Measurements from ENCODE around the gene PCIF1.

PCIF1 gene

DNA sequence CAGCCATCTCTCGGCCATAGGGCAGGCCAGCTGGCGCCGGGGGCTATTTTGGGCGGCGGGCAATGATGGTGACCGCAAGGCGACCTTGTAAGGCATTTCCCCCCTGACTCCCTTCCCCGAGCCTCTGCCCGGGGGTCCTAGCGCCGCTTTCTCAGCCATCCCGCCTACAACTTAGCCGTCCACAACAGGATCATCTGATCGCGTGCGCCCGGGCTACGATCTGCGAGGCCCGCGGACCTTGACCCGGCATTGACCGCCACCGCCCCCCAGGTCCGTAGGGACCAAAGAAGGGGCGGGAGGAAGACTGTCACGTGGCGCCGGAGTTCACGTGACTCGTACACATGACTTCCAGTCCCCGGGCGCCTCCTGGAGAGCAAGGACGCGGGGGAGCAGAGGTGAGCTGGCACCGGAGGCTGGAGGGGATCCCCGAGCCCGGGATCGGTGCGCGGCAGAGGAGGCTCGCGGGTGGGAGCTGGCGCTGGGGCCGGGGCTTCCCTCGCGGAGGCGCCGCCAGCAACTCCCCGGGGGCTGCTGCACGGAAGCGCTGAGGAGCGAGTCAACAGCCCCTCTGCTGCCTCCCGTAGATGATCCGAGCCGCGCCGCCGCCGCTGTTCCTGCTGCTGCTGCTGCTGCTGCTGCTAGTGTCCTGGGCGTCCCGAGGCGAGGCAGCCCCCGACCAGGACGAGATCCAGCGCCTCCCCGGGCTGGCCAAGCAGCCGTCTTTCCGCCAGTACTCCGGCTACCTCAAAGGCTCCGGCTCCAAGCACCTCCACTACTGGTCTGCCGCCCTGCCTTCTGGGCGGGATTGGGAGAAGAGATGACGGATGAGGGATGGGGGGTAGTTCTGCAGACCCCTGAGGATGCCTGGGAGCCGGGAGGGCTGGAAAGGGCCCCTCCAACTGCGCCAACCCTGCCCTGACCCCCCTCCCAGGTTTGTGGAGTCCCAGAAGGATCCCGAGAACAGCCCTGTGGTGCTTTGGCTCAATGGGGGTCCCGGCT is 43.2 kb upstream of the PCIF1 start, which contains the start of the genes CTSA and NEURL2:
Gene CTSA (plus strand): TSS at position 351 of the 999 bp plus-strand sequence. CDS start 234 bp downstream, at position 585.
Gene NEURL2 (minus strand): TSS at position 224 of the 999 bp plus-strand sequence. CDS start 217 bp downstream, at position 7.
- H3K4me1 ChIP-seq (ENCODE audit: control insufficient read depth in 1 of 2, insufficient read depth in 1 of 2, low read depth in 1 of 2, low read length in 1 of 2) = peaks cover 41 to 46% of the 10 kb centered on the region in 2 experiments
- H3K27me3 ChIP-seq = no peaks in the 10 kb centered on the region
- no peaks in the 10 kb centered on the region for H3K9me3 ChIP-seq
- TF ChIP-seq CTCF (IDR thresholded peaks at IDR 0.05) = no peak
- H3K36me3 ChIP-seq = peaks cover 36% of the 10 kb centered on the region
- peak within 1 kb of the TSS; percentile 88 for H3K27ac ChIP-seq
- peak within 1 kb of the TSS; percentile 91 to 94 for H3K4me3 ChIP-seq (ENCODE audit: low read depth in 1 of 2, low read length in 1 of 2)

- H3K27ac ChIP-seq = peak overlapping the region; percentile 88
- H3K36me3 ChIP-seq = peaks cover 38% of the 10 kb centered on the region
- H3K9me3 ChIP-seq = no peaks in the 10 kb centered on the region
- TF ChIP-seq CTCF (IDR thresholded peaks at IDR 0.05) = no peak
- H3K4me1 ChIP-seq (ENCODE audit: control insufficient read depth in 1 of 2, insufficient read depth in 1 of 2, low read depth in 1 of 2, low read length in 1 of 2) = peaks cover 41 to 46% of the 10 kb centered on the region in 2 experiments
- peak overlapping the region; percentile 91 to 94 for H3K4me3 ChIP-seq (ENCODE audit: low read depth in 1 of 2, low read length in 1 of 2)
- no peaks in the 10 kb centered on the region for H3K27me3 ChIP-seq
Observed at GRCh38 chr20:45892049-45892825, 42.2 kb upstream of the PCIF1 start.

DNA sequence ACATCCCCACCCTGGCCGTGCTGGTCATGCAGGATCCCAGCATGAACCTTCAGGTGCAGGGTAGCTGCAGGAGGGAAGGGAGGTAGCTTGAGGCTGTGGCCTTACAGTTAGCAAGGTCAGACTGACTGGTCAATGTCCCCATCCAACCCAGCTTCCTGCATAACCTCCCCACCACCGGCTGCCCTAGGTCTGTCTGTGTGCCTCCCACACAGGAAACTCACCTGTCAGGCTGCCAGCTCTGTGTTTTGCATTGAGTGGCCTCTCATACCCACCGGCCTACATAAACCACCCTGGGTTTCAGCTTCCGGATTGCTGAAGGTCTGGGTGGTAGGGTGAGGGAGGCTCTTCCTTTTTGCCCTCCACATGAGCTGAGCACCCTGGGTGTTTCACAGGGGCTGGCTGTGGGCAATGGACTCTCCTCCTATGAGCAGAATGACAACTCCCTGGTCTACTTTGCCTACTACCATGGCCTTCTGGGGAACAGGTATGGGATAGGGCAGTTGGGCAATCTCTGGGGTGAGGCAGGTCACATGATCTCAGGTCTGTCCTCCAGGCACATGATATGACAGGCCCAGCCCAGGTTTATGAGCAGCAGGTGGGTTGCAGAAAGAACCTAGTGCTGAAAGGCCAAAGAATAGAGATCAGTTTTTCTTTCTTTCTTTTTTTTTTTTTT is 41.5 kb upstream of the PCIF1 start:
- H3K27ac ChIP-seq = peak overlapping the region; percentile 88
- H3K9me3 ChIP-seq = no peaks in the 10 kb centered on the region
- H3K36me3 ChIP-seq = peaks cover 45% of the 10 kb centered on the region
- no peaks in the 10 kb centered on the region for H3K27me3 ChIP-seq
- no peak for TF ChIP-seq CTCF (IDR thresholded peaks at IDR 0.05)
- peak overlapping the region; percentile 91 to 94 for H3K4me3 ChIP-seq (ENCODE audit: low read depth in 1 of 2, low read length in 1 of 2)
- peaks cover 41 to 46% of the 10 kb centered on the region in 2 experiments for H3K4me1 ChIP-seq (ENCODE audit: control insufficient read depth in 1 of 2, insufficient read depth in 1 of 2, low read depth in 1 of 2, low read length in 1 of 2)

- H3K27me3 ChIP-seq = no peaks in the 10 kb centered on the region
- no peak overlapping the region for H3K4me3 ChIP-seq (ENCODE audit: low read depth in 1 of 2, low read length in 1 of 2)
- no peak for TF ChIP-seq CTCF (IDR thresholded peaks at IDR 0.05)
- peaks cover 54% of the 10 kb centered on the region for H3K36me3 ChIP-seq
- peak overlapping the region; percentile 88 for H3K27ac ChIP-seq
- no peaks in the 10 kb centered on the region for H3K9me3 ChIP-seq
- peaks cover 41 to 46% of the 10 kb centered on the region in 2 experiments for H3K4me1 ChIP-seq (ENCODE audit: control insufficient read depth in 1 of 2, insufficient read depth in 1 of 2, low read depth in 1 of 2, low read length in 1 of 2)
Observed at GRCh38 chr20:45893831-45894230, 40.7 kb upstream of the PCIF1 start.

DNA sequence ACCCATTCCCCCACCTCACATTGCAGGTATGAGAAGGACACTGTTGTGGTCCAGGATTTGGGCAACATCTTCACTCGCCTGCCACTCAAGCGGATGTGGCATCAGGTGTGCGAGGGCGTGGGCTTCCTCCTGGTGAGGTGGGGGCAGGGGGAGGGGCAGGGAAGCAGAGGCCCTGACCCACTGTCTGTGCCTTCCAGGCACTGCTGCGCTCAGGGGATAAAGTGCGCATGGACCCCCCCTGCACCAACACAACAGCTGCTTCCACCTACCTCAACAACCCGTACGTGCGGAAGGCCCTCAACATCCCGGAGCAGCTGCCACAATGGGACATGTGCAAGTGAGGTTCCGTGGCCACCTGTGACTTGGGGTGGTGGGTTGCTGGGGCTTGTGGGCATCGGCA is 39.7 kb upstream of the PCIF1 start:
- Histone ChIP-seq H3K36me3 (peaks cover 64% of the 10 kb centered on the region), H3K4me3 (ENCODE audit: low read depth in 1 of 2, low read length in 1 of 2) (no peak overlapping the region), H3K27me3 (no peaks in the 10 kb centered on the region), H3K4me1 (ENCODE audit: control insufficient read depth in 1 of 2, insufficient read depth in 1 of 2, low read depth in 1 of 2, low read length in 1 of 2) (peaks cover 41 to 46% of the 10 kb centered on the region in 2 experiments), H3K9me3 (no peaks in the 10 kb centered on the region), H3K27ac (no peak overlapping the region)
- TF ChIP-seq CTCF (IDR thresholded peaks at IDR 0.05) = no peak
